A549 (cell line): ENCODE data around the gene CEP128. TPM values are rescaled to one million over a fixed set of nuclear protein-coding genes. Genes with fewer than 3 reads are reported as not detected.

Experiments
- ATAC-seq, 2 experiments: fragments of 200-7000 bp in 1 of 2; fragments of >200 bp in 1 of 2; cut with Nextera tagmentation in 1 of 2; cut with Tn5 transposase in 1 of 2; 3 replicates each; pipeline versions ENCODE4 v1.8.0 to v1.9.1; 2018 to 2020; ENCODE audit warnings: mild to moderate bottlenecking in 1 of 2, moderate library complexity in 1 of 2
- CTCF ChIA-PET: fragments of 300-600 bp; sonication (Branson Sonifier 250); formaldehyde crosslinking; extraction: SDS; loops from one replicate; lab custom pipeline; 2021; ENCODE audit warnings: antibody characterized with exemption, inconsistent platforms; lab: Yijun Ruan, JAX
- POLR2A ChIA-PET: fragments of 350-600 bp; formaldehyde crosslinking; extraction: SDS; loops from one replicate; lab custom pipeline; 2021; ENCODE audit warnings: antibody characterized with exemption, inconsistent platforms; lab: Yijun Ruan, JAX
- DNase-seq, 2 experiments: peaks; one replicate each; pipeline versions ENCODE4 v3.0.0 to v3.0.0-alpha.2; 2011 to 2016; ENCODE audit warnings: low read depth in 1 of 2, low spot score in 1 of 2
- FAIRE-seq: peaks from 2 replicates; lab custom pipeline; 2011; peaks lifted over from hg19 to GRCh38; lab: Jason Lieb, UNC
- H3K27ac ChIP-seq, 2 experiments: fragments of >200 bp; sonication (Bioruptor Twin); formaldehyde crosslinking; 3 replicates each; pipeline ENCODE4 v1.5.1; 2016 to 2017
- H3K4me1 ChIP-seq: fragments of >200 bp; sonication (Bioruptor Twin); formaldehyde crosslinking; 3 replicates; pipeline ENCODE4 v1.6.1; 2016
- H3K4me2 ChIP-seq: fragments of >200 bp; sonication (Bioruptor Twin); formaldehyde crosslinking; 3 replicates; pipeline ENCODE4 v1.6.1; 2016
- H3K4me3 ChIP-seq: fragments of >200 bp; sonication (Bioruptor Twin); formaldehyde crosslinking; 3 replicates; pipeline ENCODE4 v1.5.1; 2016
- H3K9me3 ChIP-seq: fragments of >200 bp; sonication (Bioruptor Twin); formaldehyde crosslinking; 3 replicates; pipeline ENCODE4 v1.6.1; 2016
- CBX2 ChIP-seq: fragments of 200-600 bp; sonication (generic); IDR thresholded peaks from 2 replicates; pipeline ENCODE4 v1.6.1; 2016; ENCODE audit warnings: low read depth, mild to moderate bottlenecking, borderline replicate concordance
- ESRRA ChIP-seq: fragments of 150-350 bp; IDR thresholded peaks from 2 replicates; pipeline ENCODE4 v1.6.1; 2014; ENCODE audit warnings: mild to moderate bottlenecking, low read length, borderline replicate concordance
- FOSB ChIP-seq: fragments of 250-450 bp; sonication (Bioruptor Pico); IDR thresholded peaks from 2 replicates; pipeline ENCODE4 v1.5.0; 2020; ENCODE audit warnings: mild to moderate bottlenecking, moderate library complexity
- FOXS1 ChIP-seq: fragments of 250-450 bp; sonication (Bioruptor Pico); IDR thresholded peaks from 2 replicates; pipeline ENCODE4 v1.5.0; 2020; ENCODE audit warnings: mild to moderate bottlenecking, moderate library complexity
- GATA3 ChIP-seq: IDR thresholded peaks from 2 replicates; pipeline ENCODE4 v1.6.1; 2012; ENCODE audit warnings: borderline replicate concordance
- HDAC2 ChIP-seq: fragments of 200-600 bp; sonication (generic); IDR thresholded peaks from 2 replicates; pipeline ENCODE4 v1.6.1; 2016
- HOXB13 ChIP-seq: fragments of 250-450 bp; sonication (Bioruptor Pico); IDR thresholded peaks from 2 replicates; pipeline ENCODE4 v1.5.0; 2020; ENCODE audit warnings: low read depth, mild to moderate bottlenecking, moderate library complexity
- KDM5A ChIP-seq: fragments of 200-600 bp; sonication (generic); IDR thresholded peaks from 2 replicates; pipeline ENCODE4 v1.6.1; 2016; ENCODE audit warnings: antibody characterized with exemption, mild to moderate bottlenecking
- MYC ChIP-seq: IDR thresholded peaks from 2 replicates; pipeline ENCODE4 v1.6.1; 2012; ENCODE audit warnings: mild to moderate bottlenecking, inconsistent platforms, low read length, improper control_type of control experiment, borderline replicate concordance
- PHF8 ChIP-seq: fragments of 200-600 bp; sonication (generic); IDR thresholded peaks from 2 replicates; pipeline ENCODE4 v1.6.1; 2016; ENCODE audit warnings: low read depth, mild to moderate bottlenecking, antibody characterized with exemption, moderate library complexity, borderline replicate concordance
- POLR2AphosphoS2 ChIP-seq: conservative IDR thresholded peaks from 2 replicates; pipeline ENCODE4 v1.6.1; 2012; ENCODE audit warnings: low read length, improper control_type of control experiment, inconsistent platforms
- RARB ChIP-seq: fragments of 250-450 bp; sonication (Bioruptor Pico); IDR thresholded peaks from 2 replicates; pipeline ENCODE4 v1.8.0; 2021; ENCODE audit warnings: mild to moderate bottlenecking, moderate library complexity
- RFX5 ChIP-seq: fragments of 450-650 bp; IDR thresholded peaks from 2 replicates; pipeline ENCODE4 v1.7.1; 2014; ENCODE audit warnings: antibody characterized with exemption, mild to moderate bottlenecking, moderate library complexity
- TFCP2L1 ChIP-seq: fragments of 250-450 bp; sonication (Bioruptor Pico); IDR thresholded peaks from 2 replicates; pipeline ENCODE4 v1.5.0; 2021; ENCODE audit warnings: mild to moderate bottlenecking
- ZFP36 ChIP-seq: fragments of 450-650 bp; IDR thresholded peaks from 2 replicates; pipeline ENCODE4 v1.6.1; 2014; ENCODE audit warnings: borderline replicate concordance; ENCODE audit not compliant: partially characterized antibody
- WGBS: methylation state at CpG from one replicate; pipeline ENCODE4 v1.1.6; 2017; ENCODE audit errors: missing lambda C conversion rate; 5-methylcytosine and 5-hydroxymethylcytosine counted together
- polyA plus RNA-seq, 4 experiments: library from polyadenylated mRNA; depleted of rRNA in 3 of 4; stranded (reverse); fragments of >200 nt; fragmentation: RNase III in 1 of 4; extraction: RNeasy Plus Mini Kit Qiagen cat#74134 plus additional on column Dnase treatment in 1 of 4; gene quantifications; 2 replicates in 3 of 4; 3 replicates in 1 of 4; pipeline ENCODE4 v1.2.3, GENCODE V29; 2011 to 2017
- TF ChIP-seq, protein P1 (sequence below): IDR thresholded peaks from 2 replicates; pipeline ENCODE4 v1.6.1; 2012; ENCODE audit warnings: low read depth, borderline replicate concordance
- TF ChIP-seq, protein P2 (sequence below): fragments of >200 bp; sonication (Bioruptor Twin); formaldehyde crosslinking; IDR thresholded peaks from 2 replicates; pipeline ENCODE4 v1.6.1; 2016
- TF ChIP-seq, protein P3 (sequence below): fragments of 450-650 bp; IDR thresholded peaks from 2 replicates; pipeline ENCODE4 v1.6.1; 2014; ENCODE audit warnings: antibody characterized with exemption
- TF ChIP-seq, protein P4 (sequence below): fragments of 150-350 bp; IDR thresholded peaks from 2 replicates; pipeline ENCODE4 v1.6.1; 2014; ENCODE audit warnings: low read depth, mild to moderate bottlenecking, low read length
- TF ChIP-seq, protein P5 (sequence below): fragments of 250-450 bp; sonication (Bioruptor Pico); IDR thresholded peaks from 2 replicates; pipeline ENCODE4 v1.5.0; 2021; ENCODE audit warnings: mild to moderate bottlenecking, moderate library complexity, borderline replicate concordance
- TF ChIP-seq, protein P6 (sequence below): fragments of 250-450 bp; sonication (Bioruptor Pico); IDR thresholded peaks from 2 replicates; pipeline ENCODE4 v1.5.0; 2020; ENCODE audit warnings: low read depth, mild to moderate bottlenecking, moderate library complexity
- TF ChIP-seq, protein P7 (sequence below): fragments of >200 bp; sonication (Bioruptor Twin); formaldehyde crosslinking; IDR thresholded peaks from 3 replicates; pipeline ENCODE4 v1.5.1; 2016
- TF ChIP-seq, protein P8 (sequence below): fragments of 200-600 bp; sonication (generic); IDR thresholded peaks from 2 replicates; pipeline ENCODE4 v1.6.1; 2016; ENCODE audit warnings: antibody characterized with exemption, mild to moderate bottlenecking, moderate library complexity

Gene CEP128
- polyA plus RNA-seq, 2 of the 4 experiments (the other 2 are of a cell fraction), result 5.8 to 7.0 TPM

DNA sequence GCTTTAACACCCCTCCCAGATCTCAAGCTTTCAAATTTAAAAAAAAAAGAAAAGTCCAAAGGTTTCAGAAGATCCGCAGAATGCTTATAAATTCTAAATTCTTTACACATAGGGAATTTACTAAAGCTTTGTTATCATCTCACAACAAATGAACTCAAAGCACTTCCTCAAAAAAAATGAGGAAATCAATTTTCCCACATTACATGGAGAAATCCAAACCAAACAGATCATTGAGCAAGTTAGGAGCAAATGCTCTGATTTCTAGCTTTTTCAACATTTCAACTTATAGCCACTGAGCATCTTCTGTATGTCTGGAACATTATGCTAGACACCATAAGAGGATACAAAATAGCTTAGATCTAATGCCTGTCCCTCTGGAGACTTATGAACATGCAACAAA lies 161.0 kb downstream of the CEP128 start (continued):
- no peak for TF ChIP-seq CBX2
- TF ChIP-seq, protein P1, sequence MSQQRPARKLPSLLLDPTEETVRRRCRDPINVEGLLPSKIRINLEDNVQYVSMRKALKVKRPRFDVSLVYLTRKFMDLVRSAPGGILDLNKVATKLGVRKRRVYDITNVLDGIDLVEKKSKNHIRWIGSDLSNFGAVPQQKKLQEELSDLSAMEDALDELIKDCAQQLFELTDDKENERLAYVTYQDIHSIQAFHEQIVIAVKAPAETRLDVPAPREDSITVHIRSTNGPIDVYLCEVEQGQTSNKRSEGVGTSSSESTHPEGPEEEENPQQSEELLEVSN, result no peak
- no peak for TF ChIP-seq HDAC2
- no peak for TF ChIP-seq RFX5

DNA sequence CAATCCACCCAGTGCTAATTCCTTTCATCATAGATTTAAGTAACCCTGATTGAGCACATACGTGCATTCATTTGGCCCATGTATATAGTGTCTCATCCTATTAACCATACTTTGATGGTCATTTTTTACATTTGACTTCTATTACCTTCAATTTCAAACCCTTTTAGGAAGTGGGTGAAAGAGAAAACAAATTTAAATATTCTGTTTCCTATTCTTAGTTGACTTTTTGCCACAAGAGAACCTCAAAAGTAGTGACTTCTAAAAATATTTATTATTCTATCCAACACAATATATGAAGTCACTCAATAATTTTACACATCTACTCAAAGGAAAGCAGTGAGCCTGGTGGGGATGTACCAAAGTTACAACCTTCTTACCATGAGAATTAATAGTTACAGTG lies 164.9 kb downstream of the CEP128 start:
- no peak for DNase-seq
- CTCF ChIA-PET, result no interaction called here
- ATAC-seq, result no peak
- Histone ChIP-seq H3K4me3 (no peak overlapping the region), H3K9me3 (no peaks in the 10 kb centered on the region), H3K4me2 (no peak overlapping the region), H3K4me1 (no peaks in the 10 kb centered on the region), H3K27ac (no peak overlapping the region)
- no peak for FAIRE-seq
- 94% methylated on average over 1 of the region's 1 CpG for WGBS
- POLR2A ChIA-PET, result no interaction called here
- TF ChIP-seq, protein P2, sequence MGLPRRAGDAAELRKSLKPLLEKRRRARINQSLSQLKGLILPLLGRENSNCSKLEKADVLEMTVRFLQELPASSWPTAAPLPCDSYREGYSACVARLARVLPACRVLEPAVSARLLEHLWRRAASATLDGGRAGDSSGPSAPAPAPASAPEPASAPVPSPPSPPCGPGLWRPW, result no peak
- no peak for TF ChIP-seq MYC
- no peak for TF ChIP-seq HDAC2
- TF ChIP-seq, protein P3, sequence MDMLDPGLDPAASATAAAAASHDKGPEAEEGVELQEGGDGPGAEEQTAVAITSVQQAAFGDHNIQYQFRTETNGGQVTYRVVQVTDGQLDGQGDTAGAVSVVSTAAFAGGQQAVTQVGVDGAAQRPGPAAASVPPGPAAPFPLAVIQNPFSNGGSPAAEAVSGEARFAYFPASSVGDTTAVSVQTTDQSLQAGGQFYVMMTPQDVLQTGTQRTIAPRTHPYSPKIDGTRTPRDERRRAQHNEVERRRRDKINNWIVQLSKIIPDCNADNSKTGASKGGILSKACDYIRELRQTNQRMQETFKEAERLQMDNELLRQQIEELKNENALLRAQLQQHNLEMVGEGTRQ, result no peak
- no peak for TF ChIP-seq ZFP36
- TF ChIP-seq POLR2AphosphoS2, result no peak
- TF ChIP-seq, protein P4, sequence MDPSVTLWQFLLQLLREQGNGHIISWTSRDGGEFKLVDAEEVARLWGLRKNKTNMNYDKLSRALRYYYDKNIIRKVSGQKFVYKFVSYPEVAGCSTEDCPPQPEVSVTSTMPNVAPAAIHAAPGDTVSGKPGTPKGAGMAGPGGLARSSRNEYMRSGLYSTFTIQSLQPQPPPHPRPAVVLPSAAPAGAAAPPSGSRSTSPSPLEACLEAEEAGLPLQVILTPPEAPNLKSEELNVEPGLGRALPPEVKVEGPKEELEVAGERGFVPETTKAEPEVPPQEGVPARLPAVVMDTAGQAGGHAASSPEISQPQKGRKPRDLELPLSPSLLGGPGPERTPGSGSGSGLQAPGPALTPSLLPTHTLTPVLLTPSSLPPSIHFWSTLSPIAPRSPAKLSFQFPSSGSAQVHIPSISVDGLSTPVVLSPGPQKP, result no peak
- TF ChIP-seq RARB, result no peak
- TF ChIP-seq TFCP2L1 (CRISPR knock-in tag), result no peak
- TF ChIP-seq, protein P5, sequence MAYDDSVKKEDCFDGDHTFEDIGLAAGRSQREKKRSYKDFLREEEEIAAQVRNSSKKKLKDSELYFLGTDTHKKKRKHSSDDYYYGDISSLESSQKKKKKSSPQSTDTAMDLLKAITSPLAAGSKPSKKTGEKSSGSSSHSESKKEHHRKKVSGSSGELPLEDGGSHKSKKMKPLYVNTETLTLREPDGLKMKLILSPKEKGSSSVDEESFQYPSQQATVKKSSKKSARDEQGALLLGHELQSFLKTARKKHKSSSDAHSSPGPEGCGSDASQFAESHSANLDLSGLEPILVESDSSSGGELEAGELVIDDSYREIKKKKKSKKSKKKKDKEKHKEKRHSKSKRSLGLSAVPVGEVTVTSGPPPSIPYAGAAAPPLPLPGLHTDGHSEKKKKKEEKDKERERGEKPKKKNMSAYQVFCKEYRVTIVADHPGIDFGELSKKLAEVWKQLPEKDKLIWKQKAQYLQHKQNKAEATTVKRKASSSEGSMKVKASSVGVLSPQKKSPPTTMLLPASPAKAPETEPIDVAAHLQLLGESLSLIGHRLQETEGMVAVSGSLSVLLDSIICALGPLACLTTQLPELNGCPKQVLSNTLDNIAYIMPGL (CRISPR knock-in tag), result no peak
- TF ChIP-seq, protein P6, sequence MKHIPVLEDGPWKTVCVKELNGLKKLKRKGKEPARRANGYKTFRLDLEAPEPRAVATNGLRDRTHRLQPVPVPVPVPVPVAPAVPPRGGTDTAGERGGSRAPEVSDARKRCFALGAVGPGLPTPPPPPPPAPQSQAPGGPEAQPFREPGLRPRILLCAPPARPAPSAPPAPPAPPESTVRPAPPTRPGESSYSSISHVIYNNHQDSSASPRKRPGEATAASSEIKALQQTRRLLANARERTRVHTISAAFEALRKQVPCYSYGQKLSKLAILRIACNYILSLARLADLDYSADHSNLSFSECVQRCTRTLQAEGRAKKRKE (CRISPR knock-in tag), result no peak
- TF ChIP-seq PHF8, result no peak
- TF ChIP-seq, protein P7, sequence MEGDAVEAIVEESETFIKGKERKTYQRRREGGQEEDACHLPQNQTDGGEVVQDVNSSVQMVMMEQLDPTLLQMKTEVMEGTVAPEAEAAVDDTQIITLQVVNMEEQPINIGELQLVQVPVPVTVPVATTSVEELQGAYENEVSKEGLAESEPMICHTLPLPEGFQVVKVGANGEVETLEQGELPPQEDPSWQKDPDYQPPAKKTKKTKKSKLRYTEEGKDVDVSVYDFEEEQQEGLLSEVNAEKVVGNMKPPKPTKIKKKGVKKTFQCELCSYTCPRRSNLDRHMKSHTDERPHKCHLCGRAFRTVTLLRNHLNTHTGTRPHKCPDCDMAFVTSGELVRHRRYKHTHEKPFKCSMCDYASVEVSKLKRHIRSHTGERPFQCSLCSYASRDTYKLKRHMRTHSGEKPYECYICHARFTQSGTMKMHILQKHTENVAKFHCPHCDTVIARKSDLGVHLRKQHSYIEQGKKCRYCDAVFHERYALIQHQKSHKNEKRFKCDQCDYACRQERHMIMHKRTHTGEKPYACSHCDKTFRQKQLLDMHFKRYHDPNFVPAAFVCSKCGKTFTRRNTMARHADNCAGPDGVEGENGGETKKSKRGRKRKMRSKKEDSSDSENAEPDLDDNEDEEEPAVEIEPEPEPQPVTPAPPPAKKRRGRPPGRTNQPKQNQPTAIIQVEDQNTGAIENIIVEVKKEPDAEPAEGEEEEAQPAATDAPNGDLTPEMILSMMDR, result no peak
- no peak for TF ChIP-seq ESRRA
- no peak for TF ChIP-seq FOXS1
- no peak for TF ChIP-seq FOSB (CRISPR knock-in tag)
- no peak for TF ChIP-seq KDM5A
- TF ChIP-seq, protein P8, sequence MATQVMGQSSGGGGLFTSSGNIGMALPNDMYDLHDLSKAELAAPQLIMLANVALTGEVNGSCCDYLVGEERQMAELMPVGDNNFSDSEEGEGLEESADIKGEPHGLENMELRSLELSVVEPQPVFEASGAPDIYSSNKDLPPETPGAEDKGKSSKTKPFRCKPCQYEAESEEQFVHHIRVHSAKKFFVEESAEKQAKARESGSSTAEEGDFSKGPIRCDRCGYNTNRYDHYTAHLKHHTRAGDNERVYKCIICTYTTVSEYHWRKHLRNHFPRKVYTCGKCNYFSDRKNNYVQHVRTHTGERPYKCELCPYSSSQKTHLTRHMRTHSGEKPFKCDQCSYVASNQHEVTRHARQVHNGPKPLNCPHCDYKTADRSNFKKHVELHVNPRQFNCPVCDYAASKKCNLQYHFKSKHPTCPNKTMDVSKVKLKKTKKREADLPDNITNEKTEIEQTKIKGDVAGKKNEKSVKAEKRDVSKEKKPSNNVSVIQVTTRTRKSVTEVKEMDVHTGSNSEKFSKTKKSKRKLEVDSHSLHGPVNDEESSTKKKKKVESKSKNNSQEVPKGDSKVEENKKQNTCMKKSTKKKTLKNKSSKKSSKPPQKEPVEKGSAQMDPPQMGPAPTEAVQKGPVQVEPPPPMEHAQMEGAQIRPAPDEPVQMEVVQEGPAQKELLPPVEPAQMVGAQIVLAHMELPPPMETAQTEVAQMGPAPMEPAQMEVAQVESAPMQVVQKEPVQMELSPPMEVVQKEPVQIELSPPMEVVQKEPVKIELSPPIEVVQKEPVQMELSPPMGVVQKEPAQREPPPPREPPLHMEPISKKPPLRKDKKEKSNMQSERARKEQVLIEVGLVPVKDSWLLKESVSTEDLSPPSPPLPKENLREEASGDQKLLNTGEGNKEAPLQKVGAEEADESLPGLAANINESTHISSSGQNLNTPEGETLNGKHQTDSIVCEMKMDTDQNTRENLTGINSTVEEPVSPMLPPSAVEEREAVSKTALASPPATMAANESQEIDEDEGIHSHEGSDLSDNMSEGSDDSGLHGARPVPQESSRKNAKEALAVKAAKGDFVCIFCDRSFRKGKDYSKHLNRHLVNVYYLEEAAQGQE, result no peak
- TF ChIP-seq GATA3, result no peak
- TF ChIP-seq HOXB13 (CRISPR knock-in tag), result no peak
